ENCODE data around the gene CACNA1C.

CACNA1C gene

GRCh38 chr12:2637371-2637770, 584.6 kb downstream of the CACNA1C start:
- DNase-seq (ENCODE audit: low read depth) = no peak
- no peak for TF ChIP-seq CTCF (IDR thresholded peaks at IDR 0.05; ENCODE audit: insufficient read depth, low read depth, low read length, missing control alignments)
- no peak overlapping the region for H3K4me3 ChIP-seq (ENCODE audit: low read length)

- H3K4me3 ChIP-seq (ENCODE audit: low read length) = no peak overlapping the region
- TF ChIP-seq CTCF (IDR thresholded peaks at IDR 0.05; ENCODE audit: insufficient read depth, low read depth, low read length, missing control alignments) = no peak
- no peak for DNase-seq (ENCODE audit: low read depth)
These were observed 585.7 kb downstream of the CACNA1C start for GRCh38 chr12:2638273-2639019.

GRCh38 chr12:2639020-2639298, 586.2 kb downstream of the CACNA1C start:
- TF ChIP-seq CTCF (IDR thresholded peaks at IDR 0.05; ENCODE audit: insufficient read depth, low read depth, low read length, missing control alignments) = no peak
- no peak overlapping the region for H3K4me3 ChIP-seq (ENCODE audit: low read length)
- DNase-seq (ENCODE audit: low read depth) = no peak

GRCh38 chr12:2640281-2640680, 587.5 kb downstream of the CACNA1C start:
- TF ChIP-seq CTCF (IDR thresholded peaks at IDR 0.05; ENCODE audit: insufficient read depth, low read depth, low read length, missing control alignments) = peak; percentile 24
- DNase-seq (ENCODE audit: low read depth) = no peak
- no peak overlapping the region for H3K4me3 ChIP-seq (ENCODE audit: low read length)

- TF ChIP-seq CTCF (IDR thresholded peaks at IDR 0.05; ENCODE audit: insufficient read depth, low read depth, low read length, missing control alignments) = no peak
- DNase-seq (ENCODE audit: low read depth) = peak; percentile 61
- H3K4me3 ChIP-seq (ENCODE audit: low read length) = no peak overlapping the region
These were observed 587.9 kb downstream of the CACNA1C start for GRCh38 chr12:2640709-2641108.

GRCh38 chr12:2641207-2641606, 588.4 kb downstream of the CACNA1C start:
- no peak for DNase-seq (ENCODE audit: low read depth)
- no peak overlapping the region for H3K4me3 ChIP-seq (ENCODE audit: low read length)
- no peak for TF ChIP-seq CTCF (IDR thresholded peaks at IDR 0.05; ENCODE audit: insufficient read depth, low read depth, low read length, missing control alignments)

GRCh38 chr12:2641761-2642160, 589.0 kb downstream of the CACNA1C start:
- no peak for TF ChIP-seq CTCF (IDR thresholded peaks at IDR 0.05; ENCODE audit: insufficient read depth, low read depth, low read length, missing control alignments)
- no peak for DNase-seq (ENCODE audit: low read depth)
- H3K4me3 ChIP-seq (ENCODE audit: low read length) = no peak overlapping the region

Data from epithelial cell of esophagus (primary cell).